Spleen (tissue), 7 donors: ENCODE data around the gene DICER1.

Experiments
- CTCF ChIP-seq, 11 experiments: fragments of 200-600 bp in 7 of 11; fragments of 450-650 bp in 4 of 11; sonication (generic) in 4 of 11; IDR thresholded peaks in 8 of 11; conservative IDR thresholded peaks in 3 of 11; 1 replicate in 7 of 11; 2 replicates in 4 of 11; pipeline versions ENCODE4 v1.4.0 to v1.8.0; 2016 to 2021; ENCODE audit warnings: antibody characterized with exemption in 11 of 11, inconsistent platforms in 4 of 11, mild to moderate bottlenecking in 1 of 11
- POLR2A ChIP-seq, 3 donors: fragments of 450-650 bp; IDR thresholded peaks; one replicate each; pipeline ENCODE4 v1.5.1; 2017; ENCODE audit warnings: antibody characterized with exemption in 3 of 3, mild to moderate bottlenecking in 1 of 3
- POLR2AphosphoS5 ChIP-seq, 3 donors: sonication (generic); formaldehyde crosslinking; IDR thresholded peaks; one replicate each; pipeline ENCODE4 v1.5.1; 2017; ENCODE audit warnings: antibody characterized with exemption in 3 of 3
- donor health status: DM: no; HTN: no; CAD: no; lungs with moderate emphysema.
- donor health status: DM: no; HTN: no; CAD: no.
- donor health status: DM: no; HTN: no; CAD: no.

- TF ChIP-seq CTCF (IDR thresholded peaks at IDR 0.05 in 8 of 11, conservative IDR thresholded peaks at IDR 0.05 in 3 of 11), result no peak
- no peak for TF ChIP-seq POLR2A (IDR thresholded peaks at IDR 0.05)
- no peak for TF ChIP-seq POLR2AphosphoS5 (IDR thresholded peaks at IDR 0.05)
Observed at GRCh38 chr14:95167177-95167576, 9.8 kb upstream of the DICER1 start.
